NCI-H2171 (cell line): ENCODE data around the gene DNAH7.

Experiments used
- DNase-seq: peaks from one replicate; lab custom pipeline; 2025; lab: John Stamatoyannopoulos, UW

DNAH7 gene

GRCh38 chr2:195808189-195808588 lies 260.4 kb downstream of the DNAH7 start:
- DNase-seq = no peak

- DNase-seq = no peak
Measured at GRCh38 chr2:195805283-195805976, 263.2 kb downstream of the DNAH7 start.

- DNase-seq = no peak
Measured at GRCh38 chr2:195795879-195796278, 272.8 kb downstream of the DNAH7 start.

GRCh38 chr2:195793881-195794280 lies 274.8 kb downstream of the DNAH7 start:
- no peak for DNase-seq

- no peak for DNase-seq
Measured at GRCh38 chr2:195782156-195782555, 286.5 kb downstream of the DNAH7 start.

GRCh38 chr2:195779491-195779890 lies 289.1 kb downstream of the DNAH7 start:
- no peak for DNase-seq

- no peak for DNase-seq
Measured at GRCh38 chr2:195769975-195770374, 298.7 kb downstream of the DNAH7 start.

- no peak for DNase-seq
Measured at GRCh38 chr2:195768431-195768830, 300.2 kb downstream of the DNAH7 start.

- no peak for DNase-seq
Measured at GRCh38 chr2:195766691-195767090, 301.9 kb downstream of the DNAH7 start.

- no peak for DNase-seq
Measured at GRCh38 chr2:195763866-195764265, 304.8 kb downstream of the DNAH7 start.

- DNase-seq = no peak
Measured at GRCh38 chr2:195759877-195760276, 308.8 kb downstream of the DNAH7 start.

GRCh38 chr2:195758846-195759245 lies 309.8 kb downstream of the DNAH7 start:
- DNase-seq = no peak

GRCh38 chr2:195756218-195756942 lies 312.3 kb downstream of the DNAH7 start:
- DNase-seq = no peak

- DNase-seq = no peak
Measured at GRCh38 chr2:195741191-195741590, 327.4 kb downstream of the DNAH7 start.

GRCh38 chr2:195737511-195738325 lies 330.9 kb downstream of the DNAH7 start:
- DNase-seq = no peak

- DNase-seq = no peak
Measured at GRCh38 chr2:195735347-195735746, 333.3 kb downstream of the DNAH7 start.

- no peak for DNase-seq
Measured at GRCh38 chr2:195734931-195735330, 333.7 kb downstream of the DNAH7 start.

- no peak for DNase-seq
Measured at GRCh38 chr2:195734395-195734794, 334.2 kb downstream of the DNAH7 start.

- DNase-seq = no peak
Measured at GRCh38 chr2:195733831-195734230, 334.8 kb downstream of the DNAH7 start.

- DNase-seq = no peak
Measured at GRCh38 chr2:195732574-195732973, 336.1 kb downstream of the DNAH7 start.

- DNase-seq = no peak
Measured at GRCh38 chr2:195730912-195731311, 337.7 kb downstream of the DNAH7 start.

GRCh38 chr2:195727106-195727505 lies 341.5 kb downstream of the DNAH7 start:
- DNase-seq = no peak

GRCh38 chr2:195722075-195722474 lies 346.6 kb downstream of the DNAH7 start:
- DNase-seq = no peak
